Epithelial cell of esophagus (primary cell): ENCODE measurements around the gene SAAL1.

ENCODE experiments used
- DNase-seq: peaks from one replicate; pipeline ENCODE4 v3.0.0; 2010; ENCODE audit warnings: low read depth
- H3K4me3 ChIP-seq: 2 replicates; pipeline ENCODE4 v1.5.1; 2011; ENCODE audit warnings: mild to moderate bottlenecking, low read length, control low read depth
- CTCF ChIP-seq: IDR thresholded peaks from 2 replicates; pipeline ENCODE4 v1.5.1; 2011; ENCODE audit warnings: low read depth, mild to moderate bottlenecking, low read length, control low read depth, inconsistent platforms; ENCODE audit not compliant: insufficient read depth; ENCODE audit errors: missing control alignments

Gene SAAL1

GRCh38 chr11:18065572-18065971 lies 40.3 kb downstream of the SAAL1 start:
- TF ChIP-seq CTCF, result no peak

GRCh38 chr11:18064450-18065054 lies 41.3 kb downstream of the SAAL1 start:
- no peak for TF ChIP-seq CTCF
- DNase-seq, result no peak
- no peak overlapping the region for H3K4me3 ChIP-seq

More at GRCh38 chr11:18065572-18065971, 40.3 kb downstream of the SAAL1 start:
- DNase-seq, result peak; percentile 79
- no peak overlapping the region for H3K4me3 ChIP-seq

- H3K4me3 ChIP-seq, result no peak overlapping the region
- DNase-seq, result no peak
- TF ChIP-seq CTCF, result no peak
Observed at GRCh38 chr11:18063862-18064434, 41.9 kb downstream of the SAAL1 start.

GRCh38 chr11:18063125-18063524 lies 42.8 kb downstream of the SAAL1 start:
- TF ChIP-seq CTCF, result no peak
- no peak for DNase-seq
- H3K4me3 ChIP-seq, result no peak overlapping the region

- DNase-seq, result no peak
- TF ChIP-seq CTCF, result no peak
- no peak overlapping the region for H3K4me3 ChIP-seq
Observed at GRCh38 chr11:18061351-18061750, 44.5 kb downstream of the SAAL1 start.

GRCh38 chr11:18056561-18057181 lies 49.2 kb downstream of the SAAL1 start:
- no peak for TF ChIP-seq CTCF
- no peak for DNase-seq

More at GRCh38 chr11:18056561-18057181, 49.2 kb downstream of the SAAL1 start:
- H3K4me3 ChIP-seq, result no peak overlapping the region
